HG02678 (cell line): Measurements from ENCODE around the gene CMTM7.

Experiments used
- ATAC-seq: cut with Tn5 transposase; IDR thresholded peaks from one replicate; pipeline ENCODE4 v1.9.1; 2021; ENCODE audit warnings: mild to moderate bottlenecking, moderate library complexity; ENCODE audit not compliant: unreplicated experiment

Gene CMTM7

GRCh38 chr3:32413845-32414521 is 22.3 kb downstream of the CMTM7 start:
- no peak for ATAC-seq

DNA sequence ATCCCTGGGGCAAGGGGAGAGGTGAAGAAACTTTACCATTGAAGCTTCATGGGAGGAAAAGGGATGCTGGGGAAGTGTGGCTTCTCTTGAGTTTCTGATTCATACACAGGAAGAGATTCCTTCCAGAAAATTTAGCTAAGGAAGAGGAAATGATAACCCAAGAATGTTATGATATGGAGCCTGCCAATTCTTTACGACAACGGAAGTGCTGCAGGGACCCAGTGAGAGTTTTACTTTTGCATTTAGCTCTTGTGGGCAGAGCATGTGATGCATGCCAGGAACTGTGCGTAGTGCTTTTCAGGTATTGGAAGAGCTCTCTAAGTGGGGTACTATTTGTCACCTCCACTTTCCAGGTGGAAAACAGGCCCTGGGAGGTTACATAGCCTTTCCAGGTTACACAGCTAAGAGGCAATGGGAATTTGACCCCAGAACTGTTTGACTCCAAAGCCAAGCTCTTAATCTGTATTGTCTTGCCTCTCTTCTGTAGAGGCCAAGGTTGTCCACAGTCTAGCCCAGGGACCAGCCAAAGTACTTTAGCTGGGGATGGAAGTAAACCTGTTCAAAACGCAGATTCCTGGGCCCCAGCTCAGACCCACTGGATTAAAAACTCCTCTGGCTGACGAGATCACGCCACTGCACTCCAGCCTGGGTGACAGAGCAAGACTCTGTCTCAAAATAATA is 23.0 kb downstream of the CMTM7 start:
- ATAC-seq: peak; percentile 76

GRCh38 chr3:32419742-32420125 is 28.1 kb downstream of the CMTM7 start:
- ATAC-seq: no peak

GRCh38 chr3:32420126-32421038 is 28.7 kb downstream of the CMTM7 start:
- peak; percentile 74 for ATAC-seq

GRCh38 chr3:32421185-32421584 is 29.5 kb downstream of the CMTM7 start:
- ATAC-seq: no peak

DNA sequence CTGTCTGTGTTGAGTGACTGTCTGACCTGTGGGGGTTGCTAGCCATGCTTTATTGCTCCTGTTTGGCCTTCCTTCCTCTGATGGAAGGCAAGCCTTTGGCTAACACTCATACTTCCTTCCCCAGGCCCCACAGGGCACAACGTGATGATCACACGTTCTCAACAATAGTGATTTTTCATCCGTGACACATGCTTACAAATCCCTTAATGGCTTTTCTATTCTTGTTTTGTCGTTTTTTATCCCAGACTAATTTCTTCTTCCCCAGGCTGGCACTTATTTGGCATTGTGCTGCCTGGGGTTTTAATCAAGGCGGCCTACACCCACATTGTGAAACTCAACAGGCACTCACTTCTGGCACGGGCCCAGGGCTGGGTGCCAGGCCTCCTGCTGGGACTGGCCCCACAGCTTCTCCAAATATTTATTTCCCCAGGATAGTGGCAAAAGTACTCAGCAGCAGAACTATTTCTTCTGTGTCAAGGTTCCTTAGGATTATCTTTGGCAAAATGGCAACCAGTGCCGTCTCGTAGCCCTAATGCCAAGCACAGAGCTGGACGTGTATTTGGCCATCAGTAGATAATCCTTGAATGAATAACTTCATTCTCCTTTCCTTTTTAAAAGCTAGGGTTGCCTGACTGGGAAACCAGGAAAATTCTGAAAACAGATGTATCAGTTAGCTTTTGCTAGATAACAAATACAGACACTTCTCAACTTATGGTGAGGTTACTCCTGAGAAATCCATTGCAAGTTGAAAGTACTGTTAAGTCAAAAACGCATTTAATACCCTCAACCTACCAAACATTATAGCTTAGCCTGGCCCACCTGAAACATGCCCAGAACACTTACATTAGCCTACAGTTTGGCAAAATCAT is 30.6 kb downstream of the CMTM7 start:
- no peak for ATAC-seq

GRCh38 chr3:32422943-32423342 is 31.3 kb downstream of the CMTM7 start:
- no peak for ATAC-seq

GRCh38 chr3:32423534-32423933 is 31.9 kb downstream of the CMTM7 start:
- peak; percentile 42 for ATAC-seq

DNA sequence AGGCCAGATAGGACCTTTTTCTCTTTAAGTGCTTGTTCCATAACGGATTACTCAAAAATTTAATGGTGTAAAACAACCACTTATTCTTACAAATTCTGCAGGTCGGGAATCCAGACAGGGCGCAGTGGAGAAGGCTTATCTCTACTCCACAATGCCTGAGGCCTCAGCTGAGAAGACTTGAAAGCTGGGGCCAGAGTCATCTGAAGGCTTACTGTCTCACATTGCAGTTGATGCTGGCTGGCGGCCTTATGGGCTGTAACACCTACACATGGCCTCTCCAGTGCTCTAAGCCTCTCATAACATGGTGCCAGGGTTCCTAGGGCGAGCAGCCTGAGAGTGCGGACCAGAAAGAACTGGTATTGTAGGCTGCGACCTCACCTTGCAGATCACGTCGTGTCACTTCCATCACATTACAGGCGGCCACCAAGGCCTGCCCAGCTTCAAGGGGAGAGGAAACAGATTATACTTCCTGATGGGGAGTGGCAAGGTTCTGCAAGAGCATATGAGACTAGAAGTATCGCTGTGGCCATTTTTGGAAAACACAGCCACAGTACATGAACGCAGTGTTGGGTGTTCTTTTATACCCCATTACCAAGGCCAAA is 32.4 kb downstream of the CMTM7 start:
- no peak for ATAC-seq

DNA sequence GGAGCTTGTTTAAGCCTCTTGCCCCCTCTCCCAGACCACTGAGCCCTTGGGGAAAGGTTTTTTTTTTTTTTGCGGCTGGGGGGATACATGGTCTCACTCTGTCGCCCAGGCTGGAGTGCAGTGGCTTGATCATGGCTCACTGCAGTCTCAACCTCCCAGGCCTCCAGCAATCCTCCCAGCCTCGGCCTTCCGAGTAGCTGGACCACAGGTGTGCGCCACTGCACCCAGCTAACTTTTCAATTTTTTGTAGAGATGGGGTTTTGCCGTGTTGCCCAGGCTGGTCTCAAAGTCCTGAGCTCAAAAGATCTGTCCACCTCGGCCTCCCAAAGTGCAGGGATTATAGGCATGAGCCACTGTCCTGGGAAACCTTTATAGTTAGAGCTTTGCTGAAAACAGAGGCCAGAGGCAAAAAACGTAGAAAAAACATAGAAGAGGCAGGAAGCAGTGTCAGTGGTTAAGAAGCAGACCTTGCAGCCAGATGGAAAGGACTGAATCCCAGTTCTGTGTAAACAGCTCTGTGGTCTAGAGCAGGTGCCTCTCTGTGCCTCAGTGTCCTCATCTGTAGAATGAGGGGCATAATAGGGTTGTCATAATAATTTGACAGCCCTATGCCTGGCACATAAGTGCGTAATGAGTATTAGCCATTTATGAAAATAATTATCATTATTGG is 33.1 kb downstream of the CMTM7 start:
- ATAC-seq: no peak

DNA sequence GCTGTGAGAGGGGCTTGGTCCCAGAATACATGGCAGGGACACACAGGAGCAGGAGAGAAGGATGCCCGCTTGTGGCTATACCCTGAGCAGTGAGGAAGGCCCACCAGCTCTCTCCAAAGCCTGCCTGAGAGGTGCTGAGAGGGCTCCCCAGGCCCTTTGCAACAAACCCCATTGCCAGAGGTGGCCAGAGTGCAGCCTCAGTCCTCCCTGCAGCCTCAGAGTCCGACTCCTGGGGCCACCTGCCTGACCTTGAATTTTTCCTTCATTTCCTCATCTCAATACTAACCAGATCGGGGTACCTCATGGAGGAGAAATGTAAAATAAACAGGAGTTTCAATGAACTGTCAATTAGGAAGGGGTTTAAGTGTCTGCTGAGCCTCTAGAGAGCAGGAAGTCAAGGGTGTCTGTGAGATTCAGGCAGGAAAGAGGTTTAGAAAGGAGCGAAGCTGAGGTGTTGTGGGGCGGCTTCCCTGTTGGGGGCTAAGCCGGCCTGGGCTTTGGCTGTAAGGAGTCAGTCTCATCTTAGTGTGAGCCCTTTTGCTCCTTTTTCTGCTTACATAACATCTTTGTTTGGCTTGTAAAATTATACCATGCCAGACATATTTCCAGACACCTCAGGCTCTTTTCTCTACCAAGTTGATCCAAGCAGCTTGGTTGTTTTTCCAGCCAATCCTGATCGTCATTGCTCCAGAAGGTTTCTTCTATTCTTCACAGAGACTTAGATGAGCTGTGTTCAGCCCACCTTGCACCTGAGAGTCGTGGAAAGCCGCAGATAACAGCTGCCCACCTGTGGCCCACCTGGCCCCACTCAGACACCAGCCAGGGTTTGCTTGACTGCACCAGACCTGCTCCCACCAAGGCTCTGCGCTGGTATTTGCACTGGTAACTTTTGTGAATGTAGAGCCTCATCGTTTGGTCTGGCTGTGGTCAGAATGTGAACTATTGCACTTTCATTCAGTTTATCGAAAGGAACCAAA is 36.7 kb downstream of the CMTM7 start:
- peak; percentile 78 for ATAC-seq

- ATAC-seq: no peak
Measured at GRCh38 chr3:32430900-32431299, 39.2 kb downstream of the CMTM7 start.

GRCh38 chr3:32431481-32431880 is 39.8 kb downstream of the CMTM7 start:
- ATAC-seq: no peak

DNA sequence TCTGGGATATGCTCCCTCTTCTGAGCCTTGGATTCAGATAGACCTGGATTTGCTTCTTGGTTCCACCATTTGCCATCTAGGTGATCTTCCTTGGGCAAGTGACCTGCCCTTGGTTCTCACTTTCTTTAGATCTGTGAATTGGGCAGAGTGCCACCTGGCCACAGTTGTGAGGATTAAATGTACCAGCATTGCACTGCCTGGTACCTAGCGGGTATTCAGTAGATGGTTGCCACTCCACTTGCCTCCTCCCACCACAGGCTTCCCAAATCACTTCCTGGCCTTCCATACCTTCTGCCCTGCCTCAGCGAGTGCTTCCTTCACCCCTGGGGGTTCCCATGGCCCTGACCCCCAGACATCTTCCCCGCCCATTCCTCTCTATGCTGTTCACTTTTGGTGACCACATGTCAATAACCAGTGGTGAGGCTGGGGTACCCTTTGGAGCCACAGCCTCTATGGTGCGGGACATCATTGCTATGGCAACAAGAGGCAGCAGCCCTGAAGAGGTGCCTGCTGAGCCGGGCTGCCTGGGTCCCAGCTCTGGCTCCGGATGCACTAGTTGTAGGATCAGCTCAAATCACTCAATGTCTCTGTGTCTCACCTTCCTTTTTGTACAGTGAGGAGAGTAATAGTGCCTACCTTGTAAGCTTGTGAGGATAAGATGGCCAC is 40.5 kb downstream of the CMTM7 start:
- ATAC-seq: no peak

GRCh38 chr3:32432711-32433530 is 41.3 kb downstream of the CMTM7 start:
- peak; percentile 42 for ATAC-seq

DNA sequence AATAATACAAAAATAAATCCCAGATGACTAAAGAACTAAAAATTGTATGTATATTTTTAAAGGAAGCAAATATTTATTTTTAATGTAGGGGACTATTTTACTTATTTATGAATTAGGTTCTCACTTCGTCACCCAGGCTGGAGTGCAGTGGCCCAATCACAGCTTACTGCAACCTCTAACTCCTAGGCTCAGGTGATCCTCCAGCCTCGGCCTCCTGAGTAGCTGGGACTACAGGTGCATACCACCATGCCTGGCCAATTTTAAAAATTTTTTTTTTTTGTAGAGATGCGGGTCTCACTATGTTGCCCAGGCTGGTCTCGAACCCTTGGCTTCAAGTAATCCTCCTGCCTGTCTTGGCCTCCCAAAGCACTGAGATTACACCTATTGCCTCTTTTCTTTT is 42.6 kb downstream of the CMTM7 start:
- no peak for ATAC-seq
